GM10266 (cell line): ENCODE measurements around the gene SLC7A10.
A peak's percentile ranks its signal among the peaks of the same experiment; 100 is the strongest.

ENCODE experiments used
- DNase-seq: peaks from one replicate; pipeline ENCODE4 v3.0.0; 2012; ENCODE audit errors: extremely low spot score
- TF ChIP-seq, protein P1 (sequence below): IDR thresholded peaks from 2 replicates; pipeline ENCODE4 v1.5.1; 2012; ENCODE audit warnings: mild to moderate bottlenecking, low read depth; ENCODE audit not compliant: control insufficient read depth, insufficient read depth; ENCODE audit errors: missing control alignments

Gene SLC7A10

DNA sequence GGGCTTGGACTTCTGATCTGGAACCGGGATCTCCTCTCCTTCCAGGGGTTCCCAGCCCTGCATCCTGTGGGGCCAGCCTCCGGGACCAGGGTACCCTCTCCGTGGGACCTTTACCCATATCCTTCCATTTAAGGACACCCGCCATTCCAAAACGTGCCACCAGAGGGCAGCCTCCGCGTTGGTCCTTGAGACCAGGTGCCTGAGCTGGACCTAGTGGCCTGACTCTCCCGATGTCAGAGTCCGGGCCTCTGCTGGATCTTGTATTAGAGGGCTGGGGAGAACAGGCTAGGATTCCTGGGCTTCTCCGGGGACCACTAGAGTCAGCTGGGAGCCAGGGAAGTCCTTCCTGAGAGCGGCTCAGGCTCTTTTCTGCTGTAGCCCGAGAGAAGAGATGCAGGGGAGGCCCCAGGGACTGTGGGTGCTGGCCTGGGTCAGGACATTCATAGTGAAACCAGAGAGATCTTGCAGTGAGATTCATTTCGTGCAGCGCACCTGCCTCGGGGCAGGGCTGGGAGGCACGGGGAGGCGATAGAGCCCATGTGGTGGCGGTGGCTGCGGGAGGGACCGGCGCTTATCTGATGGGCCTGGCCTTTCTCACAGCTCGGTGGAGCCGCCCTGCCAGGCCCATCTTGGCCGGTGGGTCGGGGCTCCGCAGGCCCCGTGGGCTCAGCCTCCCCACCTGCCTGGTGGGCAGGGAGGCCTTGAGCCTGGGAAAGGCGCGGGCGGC, 9.8 kb upstream of the SLC7A10 start:
- TF ChIP-seq, protein P1, sequence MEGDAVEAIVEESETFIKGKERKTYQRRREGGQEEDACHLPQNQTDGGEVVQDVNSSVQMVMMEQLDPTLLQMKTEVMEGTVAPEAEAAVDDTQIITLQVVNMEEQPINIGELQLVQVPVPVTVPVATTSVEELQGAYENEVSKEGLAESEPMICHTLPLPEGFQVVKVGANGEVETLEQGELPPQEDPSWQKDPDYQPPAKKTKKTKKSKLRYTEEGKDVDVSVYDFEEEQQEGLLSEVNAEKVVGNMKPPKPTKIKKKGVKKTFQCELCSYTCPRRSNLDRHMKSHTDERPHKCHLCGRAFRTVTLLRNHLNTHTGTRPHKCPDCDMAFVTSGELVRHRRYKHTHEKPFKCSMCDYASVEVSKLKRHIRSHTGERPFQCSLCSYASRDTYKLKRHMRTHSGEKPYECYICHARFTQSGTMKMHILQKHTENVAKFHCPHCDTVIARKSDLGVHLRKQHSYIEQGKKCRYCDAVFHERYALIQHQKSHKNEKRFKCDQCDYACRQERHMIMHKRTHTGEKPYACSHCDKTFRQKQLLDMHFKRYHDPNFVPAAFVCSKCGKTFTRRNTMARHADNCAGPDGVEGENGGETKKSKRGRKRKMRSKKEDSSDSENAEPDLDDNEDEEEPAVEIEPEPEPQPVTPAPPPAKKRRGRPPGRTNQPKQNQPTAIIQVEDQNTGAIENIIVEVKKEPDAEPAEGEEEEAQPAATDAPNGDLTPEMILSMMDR, result peak; percentile 90
- DNase-seq, result peak; percentile 94

DNA sequence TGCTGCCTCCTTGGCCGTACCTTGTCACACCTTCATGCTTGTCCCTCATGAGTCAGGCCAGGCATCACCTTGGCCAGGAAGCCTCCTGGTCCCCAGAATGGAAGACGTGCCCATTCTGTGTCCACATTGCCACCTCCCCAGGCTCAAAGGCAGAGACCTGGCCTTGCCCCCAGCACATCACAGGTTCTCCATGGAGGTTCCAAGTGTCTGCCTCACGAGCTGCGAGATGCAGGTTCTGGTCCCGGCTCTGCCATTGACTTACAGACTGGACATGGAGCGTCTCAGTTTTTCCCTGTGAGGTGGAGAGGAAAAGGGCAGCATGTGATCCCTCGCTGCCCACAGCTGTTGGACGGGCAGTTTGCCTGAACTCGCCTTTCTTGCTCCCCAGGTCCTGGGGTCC, 9.1 kb upstream of the SLC7A10 start:
- DNase-seq, result no peak
- TF ChIP-seq, protein P1, result no peak

DNA sequence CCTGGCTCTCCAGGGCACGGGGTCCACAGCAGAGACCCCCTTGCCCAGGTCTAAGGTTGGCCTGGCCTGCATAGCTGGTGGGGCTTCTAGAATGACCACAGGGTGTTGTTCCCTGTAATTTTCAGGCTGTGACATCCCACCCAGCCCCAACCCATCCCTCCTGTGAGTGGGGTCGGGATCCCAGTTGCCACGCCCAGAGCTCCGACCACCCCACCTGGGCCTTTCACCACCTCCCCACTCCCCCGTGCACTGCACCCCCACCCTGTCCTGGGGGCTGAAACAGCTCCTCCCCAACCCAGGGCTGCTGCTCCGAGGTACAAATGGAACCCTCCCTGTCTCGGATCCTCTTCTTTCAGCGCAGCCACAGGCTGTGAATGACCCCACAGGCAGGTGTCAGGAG, 8.4 kb upstream of the SLC7A10 start:
- TF ChIP-seq, protein P1, result no peak
- no peak for DNase-seq

DNA sequence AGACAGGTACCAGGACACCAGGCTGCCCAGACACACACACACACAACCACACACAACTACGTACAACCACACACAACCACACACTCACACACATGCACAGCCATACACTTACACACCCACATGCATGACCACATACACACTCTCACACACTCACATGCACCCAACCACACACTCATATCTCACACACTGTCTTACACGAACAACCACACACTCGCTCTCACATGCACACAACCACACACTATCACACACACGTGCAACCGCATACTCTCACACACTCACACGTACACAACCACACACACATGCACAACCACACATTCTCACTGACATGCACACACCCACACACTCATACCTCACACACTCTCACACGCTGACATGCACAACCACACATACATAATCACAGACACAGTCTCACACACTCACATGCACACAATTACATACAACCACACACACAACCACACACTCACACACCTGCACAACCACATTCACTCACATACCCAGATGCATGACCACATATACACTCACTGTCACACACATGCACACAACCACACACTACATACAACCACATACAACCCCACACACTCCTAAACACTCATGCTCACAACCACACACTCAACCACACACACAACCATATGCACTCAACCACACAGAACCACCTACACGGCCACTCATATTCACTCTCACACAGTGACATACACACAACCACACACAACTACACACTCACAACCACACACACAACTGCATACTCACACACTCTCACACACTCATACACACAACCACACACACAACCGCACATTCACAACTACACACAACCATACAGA, 7.6 kb upstream of the SLC7A10 start:
- no peak for DNase-seq
- TF ChIP-seq, protein P1, result no peak

DNA sequence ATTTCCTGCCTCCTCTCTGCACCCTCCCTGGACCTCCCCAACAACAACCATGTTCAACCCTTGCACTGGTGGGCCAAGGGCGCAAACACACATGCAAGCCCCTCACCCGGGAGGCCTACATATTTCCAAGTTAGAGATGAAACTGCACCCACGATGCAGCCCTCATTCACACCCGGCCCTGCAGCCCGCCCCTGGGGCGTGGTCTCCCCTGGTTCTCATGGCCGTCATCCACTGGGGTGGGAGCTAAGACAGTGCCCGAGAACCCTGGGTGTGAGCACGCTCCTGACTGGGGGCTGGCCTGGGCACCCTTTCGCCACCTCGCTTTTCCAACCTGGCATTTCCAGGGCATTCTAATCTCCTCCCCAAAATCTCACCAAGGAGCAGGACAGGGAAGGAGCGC, 7.0 kb upstream of the SLC7A10 start:
- TF ChIP-seq, protein P1, result no peak
- no peak for DNase-seq

DNA sequence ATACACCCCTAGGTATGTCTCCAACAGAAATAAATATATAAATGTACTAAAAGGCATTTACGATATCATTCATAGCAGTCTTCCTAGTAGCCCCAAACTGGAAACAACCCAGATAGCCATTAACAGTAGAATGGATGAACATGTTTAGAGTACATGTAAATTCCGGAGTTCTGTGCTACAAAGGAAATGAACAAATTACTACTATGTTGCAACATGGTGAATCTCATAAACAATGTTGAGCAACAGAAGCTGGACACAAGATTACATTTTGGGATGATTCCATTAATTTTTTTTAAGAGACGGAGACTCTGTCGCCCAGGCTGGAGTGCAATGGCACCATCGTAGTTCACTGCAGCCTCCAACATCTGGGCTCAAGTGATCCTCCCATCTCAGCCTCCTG, 5.9 kb upstream of the SLC7A10 start:
- DNase-seq, result no peak
- TF ChIP-seq, protein P1, result no peak

DNA sequence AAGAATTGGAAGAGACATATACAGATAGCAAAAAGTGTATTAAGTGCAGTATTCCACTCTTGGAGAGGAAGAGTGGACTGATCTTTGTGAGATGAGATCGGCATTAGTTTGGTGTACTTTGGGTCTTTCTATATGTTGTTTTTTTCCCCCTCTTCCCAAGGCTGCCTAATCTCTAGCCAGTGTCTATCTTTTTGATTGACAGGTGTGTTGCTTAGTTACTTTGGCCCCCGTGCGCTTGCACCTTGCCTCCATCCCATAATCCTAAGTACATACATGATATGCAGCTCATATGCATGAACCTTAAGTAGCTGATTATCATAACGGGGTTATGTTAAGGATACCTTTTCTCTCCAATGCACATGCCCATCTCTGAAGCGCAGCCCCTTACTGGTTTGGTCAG, 4.3 kb upstream of the SLC7A10 start:
- no peak for DNase-seq
- TF ChIP-seq, protein P1, result no peak
